Skeletal muscle satellite cell (primary cell): ENCODE data around the gene SIL1.

ENCODE experiments used
- H3K27me3 ChIP-seq: 2 replicates; pipeline ENCODE4 v1.7.0; 2013; ENCODE audit warnings: low read length; ENCODE audit not compliant: control insufficient read depth, insufficient read depth
- H3K36me3 ChIP-seq: 2 replicates; pipeline ENCODE4 v1.7.0; 2013; ENCODE audit warnings: mild to moderate bottlenecking, control low read depth, low read length; ENCODE audit not compliant: insufficient read depth
- H3K4me1 ChIP-seq: 2 replicates; pipeline ENCODE4 v1.7.0; 2013; ENCODE audit warnings: low read length; ENCODE audit not compliant: control insufficient read depth, insufficient read depth
- H3K4me2 ChIP-seq: 2 replicates; pipeline ENCODE4 v1.7.0; 2013; ENCODE audit warnings: mild to moderate bottlenecking, low read length
- H3K4me3 ChIP-seq: 2 replicates; pipeline ENCODE4 v1.7.0; 2013; ENCODE audit warnings: low read length
- H3K9ac ChIP-seq: 2 replicates; pipeline ENCODE4 v1.7.0; 2013; ENCODE audit warnings: mild to moderate bottlenecking, low read depth, low read length, moderate library complexity
- H3K9me3 ChIP-seq: replicated peaks from 2 replicates; pipeline ENCODE4 v1.7.0; 2013; ENCODE audit warnings: mild to moderate bottlenecking, control low read depth, low read length

The SIL1 gene

DNA sequence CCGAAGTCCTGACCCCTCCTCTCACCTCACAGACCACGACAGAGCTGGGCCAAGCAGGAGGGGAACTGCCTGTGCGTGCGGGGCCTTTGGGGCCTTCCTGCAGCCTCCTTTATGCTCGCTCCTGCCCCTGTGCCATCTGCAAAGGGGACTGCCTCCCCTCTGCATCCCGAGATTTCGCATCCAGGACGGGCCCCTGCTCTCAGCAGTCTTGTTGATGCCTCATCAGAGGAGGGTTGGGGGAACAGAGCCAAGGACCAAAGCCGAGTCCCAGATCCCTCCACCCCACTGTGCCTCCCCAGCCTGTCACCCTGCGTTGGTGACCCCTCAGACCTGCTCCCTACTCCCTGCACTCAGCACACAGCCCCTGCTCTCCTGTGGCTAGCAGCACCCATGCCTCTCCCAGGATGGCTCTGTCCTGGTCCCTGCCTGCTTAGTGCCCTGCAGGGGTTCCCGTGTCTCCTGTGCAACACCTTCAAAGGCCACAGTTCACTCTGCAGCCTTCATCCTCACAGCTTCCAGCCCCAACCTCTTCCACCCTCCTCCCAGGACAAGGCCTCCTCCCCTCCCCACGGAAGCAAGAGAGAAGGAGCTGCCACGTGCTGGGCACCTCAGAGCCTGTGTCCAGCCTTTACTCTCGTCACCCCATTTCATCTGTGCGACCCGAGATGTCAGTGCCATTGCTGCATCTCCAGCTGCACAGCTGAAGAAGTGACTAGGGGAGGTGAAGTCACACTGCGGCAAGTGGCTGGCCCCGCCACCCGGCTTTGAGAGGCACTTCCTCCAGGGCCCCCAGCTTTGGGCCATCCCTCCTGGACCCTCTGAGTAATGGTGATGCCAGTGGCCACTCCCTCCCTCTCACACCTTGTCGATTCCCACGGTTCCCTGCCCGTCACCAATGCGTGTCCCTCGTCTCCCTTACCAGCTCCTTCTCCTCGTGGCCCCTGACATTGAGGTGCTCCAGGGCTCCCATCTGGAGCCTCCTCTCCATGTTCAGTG is 260.5 kb downstream of the SIL1 start:
- no peaks in the 10 kb centered on the region for H3K9me3 ChIP-seq
- H3K4me1 ChIP-seq, result no peaks in the 10 kb centered on the region
- H3K36me3 ChIP-seq, result peaks cover 31% of the 10 kb centered on the region
- no peaks in the 10 kb centered on the region for H3K27me3 ChIP-seq
- no peak overlapping the region for H3K9ac ChIP-seq
- no peak overlapping the region for H3K4me3 ChIP-seq
- no peak overlapping the region for H3K4me2 ChIP-seq

DNA sequence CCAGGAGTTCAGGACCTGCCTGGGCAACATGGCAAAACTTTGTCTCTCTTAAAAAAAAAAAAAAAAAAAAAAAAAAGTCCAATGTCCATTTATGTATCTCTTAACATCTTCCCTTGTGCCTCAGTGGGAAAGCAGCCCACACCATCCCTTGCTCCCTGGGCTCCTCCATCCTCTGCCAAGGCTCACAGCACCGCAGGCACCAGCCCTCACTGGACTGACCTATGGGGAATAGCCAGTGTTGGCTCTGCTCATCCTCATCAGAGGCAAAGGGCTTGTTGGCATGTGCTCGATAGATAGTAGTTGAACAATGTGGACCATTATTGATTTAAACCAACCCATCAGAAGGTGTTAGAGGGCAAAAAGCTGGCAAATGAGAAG is 261.2 kb downstream of the SIL1 start:
- H3K9me3 ChIP-seq, result no peaks in the 10 kb centered on the region
- H3K36me3 ChIP-seq, result peaks cover 39% of the 10 kb centered on the region

DNA sequence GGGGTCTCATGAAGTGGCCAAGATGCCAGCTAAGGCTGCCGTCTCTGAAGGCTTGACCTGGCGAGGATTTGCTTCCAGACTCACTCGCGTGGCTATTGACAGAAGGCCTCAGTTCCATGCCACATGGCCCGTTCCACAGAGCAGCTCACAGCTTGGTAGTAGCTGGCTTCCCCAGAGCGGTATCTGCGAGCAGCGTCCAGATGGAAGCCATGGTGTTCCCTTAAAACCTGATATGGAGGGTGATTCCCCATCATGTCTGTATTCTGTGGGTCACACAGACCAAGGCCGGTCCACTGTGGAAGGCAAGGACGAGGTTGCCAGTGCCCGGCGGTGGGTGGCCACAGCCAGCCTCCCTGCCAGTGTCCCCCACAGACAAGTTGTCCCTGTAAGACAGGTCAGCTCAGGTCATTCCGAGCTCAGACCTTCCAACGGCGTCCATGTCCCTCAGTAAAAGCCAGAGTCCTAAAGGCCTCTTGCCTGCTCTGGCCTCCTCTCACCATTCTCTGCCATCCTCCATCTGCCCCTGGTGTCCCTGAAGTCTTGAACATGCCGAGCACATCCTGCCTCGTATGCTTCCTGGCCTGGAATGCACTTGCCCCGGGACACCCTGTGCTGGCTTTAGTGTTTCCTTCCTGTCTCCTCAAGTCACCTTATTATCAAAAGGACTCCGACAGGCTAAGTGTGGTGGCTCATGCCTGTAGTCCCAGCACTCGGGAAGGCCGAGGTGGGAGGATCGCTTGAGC is 261.8 kb downstream of the SIL1 start:
- H3K36me3 ChIP-seq, result peaks cover 44% of the 10 kb centered on the region
- no peaks in the 10 kb centered on the region for H3K27me3 ChIP-seq
- no peak overlapping the region for H3K9ac ChIP-seq
- no peaks in the 10 kb centered on the region for H3K9me3 ChIP-seq
- H3K4me2 ChIP-seq, result no peak overlapping the region
- no peak overlapping the region for H3K4me3 ChIP-seq
- H3K4me1 ChIP-seq, result no peaks in the 10 kb centered on the region

More for the DNA sequence above, 261.2 kb downstream of the SIL1 start:
- no peak overlapping the region for H3K9ac ChIP-seq
- H3K27me3 ChIP-seq, result no peaks in the 10 kb centered on the region
- no peaks in the 10 kb centered on the region for H3K4me1 ChIP-seq
- H3K4me2 ChIP-seq, result no peak overlapping the region
- H3K4me3 ChIP-seq, result no peak overlapping the region

DNA sequence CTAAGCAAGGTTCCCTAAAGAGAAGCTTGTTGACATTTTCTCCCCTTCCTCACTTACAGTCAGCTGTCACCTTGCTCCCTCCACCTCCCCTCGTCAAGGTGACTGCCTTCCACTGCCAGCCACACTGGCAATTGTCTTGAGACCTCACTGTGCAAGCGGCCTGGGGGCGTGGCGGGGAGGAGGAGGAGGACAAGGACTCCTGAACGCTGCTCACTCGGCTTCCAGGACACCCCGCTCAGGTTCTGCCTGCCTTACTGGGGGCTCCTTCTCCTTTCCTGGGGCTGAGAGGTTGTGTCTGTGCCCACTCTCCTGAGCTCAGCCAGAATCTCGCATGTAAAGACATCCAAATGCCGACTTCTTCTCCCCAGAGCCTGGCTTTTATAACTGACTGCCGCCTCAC is 262.7 kb downstream of the SIL1 start:
- Histone ChIP-seq H3K9me3 (no peaks in the 10 kb centered on the region), H3K4me2 (no peak overlapping the region), H3K4me3 (no peak overlapping the region), H3K4me1 (no peaks in the 10 kb centered on the region), H3K27me3 (no peaks in the 10 kb centered on the region), H3K9ac (no peak overlapping the region), H3K36me3 (peaks cover 50% of the 10 kb centered on the region)

DNA sequence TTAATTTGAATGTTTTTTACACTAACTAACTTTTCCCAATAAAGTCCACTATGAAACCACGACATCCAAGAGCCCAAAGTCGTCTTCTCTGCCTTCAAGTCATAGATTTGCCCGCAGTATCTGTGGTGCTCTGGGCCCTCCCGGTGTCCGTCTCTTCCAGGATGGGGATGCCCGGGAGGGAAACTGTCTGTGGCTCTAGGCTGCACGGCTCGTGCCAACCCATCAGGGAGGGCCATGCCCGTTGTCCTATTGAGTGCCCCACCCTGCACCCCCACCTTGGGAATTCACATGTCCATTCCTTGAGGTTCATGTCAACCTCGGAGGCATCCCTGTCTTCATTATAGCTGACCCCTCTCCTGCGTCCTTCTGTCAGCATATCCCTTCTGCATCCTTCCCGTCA is 263.2 kb downstream of the SIL1 start:
- Histone ChIP-seq H3K4me1 (no peaks in the 10 kb centered on the region), H3K4me3 (no peak overlapping the region)

DNA sequence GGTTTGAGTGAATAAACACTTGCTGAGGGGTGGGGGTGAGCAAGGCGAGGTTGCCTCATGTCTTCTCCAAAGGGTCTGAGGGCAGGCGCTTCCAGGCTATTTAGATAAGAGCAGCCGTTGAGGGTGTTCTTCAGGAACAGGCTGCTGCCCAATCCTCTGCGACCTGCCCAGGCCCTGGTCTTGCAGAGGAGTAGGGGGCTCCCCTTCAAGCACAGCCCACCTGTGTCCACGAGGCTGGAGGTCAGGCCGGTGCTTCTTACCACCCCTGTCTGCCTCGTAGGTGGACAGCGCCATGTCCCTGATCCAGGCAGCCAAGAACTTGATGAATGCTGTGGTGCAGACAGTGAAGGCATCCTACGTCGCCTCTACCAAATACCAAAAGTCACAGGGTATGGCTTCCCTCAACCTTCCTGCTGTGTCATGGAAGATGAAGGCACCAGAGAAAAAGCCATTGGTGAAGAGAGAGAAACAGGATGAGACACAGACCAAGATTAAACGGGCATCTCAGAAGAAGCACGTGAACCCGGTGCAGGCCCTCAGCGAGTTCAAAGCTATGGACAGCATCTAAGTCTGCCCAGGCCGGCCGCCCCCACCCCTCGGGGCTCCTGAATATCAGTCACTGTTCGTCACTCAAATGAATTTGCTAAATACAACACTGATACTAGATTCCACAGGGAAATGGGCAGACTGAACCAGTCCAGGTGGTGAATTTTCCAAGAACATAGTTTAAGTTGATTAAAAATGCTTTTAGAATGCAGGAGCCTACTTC is 264.5 kb downstream of the SIL1 start:
- H3K4me1 ChIP-seq, result no peaks in the 10 kb centered on the region
- H3K4me2 ChIP-seq, result no peak overlapping the region
- H3K9ac ChIP-seq, result no peak overlapping the region
- H3K4me3 ChIP-seq, result no peak overlapping the region
- H3K27me3 ChIP-seq, result no peaks in the 10 kb centered on the region
- H3K9me3 ChIP-seq, result no peaks in the 10 kb centered on the region
- peaks cover 67% of the 10 kb centered on the region for H3K36me3 ChIP-seq

More for the DNA sequence above, 263.2 kb downstream of the SIL1 start:
- H3K36me3 ChIP-seq, result peaks cover 55% of the 10 kb centered on the region
- no peaks in the 10 kb centered on the region for H3K27me3 ChIP-seq
- H3K4me2 ChIP-seq, result no peak overlapping the region
- H3K9me3 ChIP-seq, result no peaks in the 10 kb centered on the region
- H3K9ac ChIP-seq, result no peak overlapping the region

DNA sequence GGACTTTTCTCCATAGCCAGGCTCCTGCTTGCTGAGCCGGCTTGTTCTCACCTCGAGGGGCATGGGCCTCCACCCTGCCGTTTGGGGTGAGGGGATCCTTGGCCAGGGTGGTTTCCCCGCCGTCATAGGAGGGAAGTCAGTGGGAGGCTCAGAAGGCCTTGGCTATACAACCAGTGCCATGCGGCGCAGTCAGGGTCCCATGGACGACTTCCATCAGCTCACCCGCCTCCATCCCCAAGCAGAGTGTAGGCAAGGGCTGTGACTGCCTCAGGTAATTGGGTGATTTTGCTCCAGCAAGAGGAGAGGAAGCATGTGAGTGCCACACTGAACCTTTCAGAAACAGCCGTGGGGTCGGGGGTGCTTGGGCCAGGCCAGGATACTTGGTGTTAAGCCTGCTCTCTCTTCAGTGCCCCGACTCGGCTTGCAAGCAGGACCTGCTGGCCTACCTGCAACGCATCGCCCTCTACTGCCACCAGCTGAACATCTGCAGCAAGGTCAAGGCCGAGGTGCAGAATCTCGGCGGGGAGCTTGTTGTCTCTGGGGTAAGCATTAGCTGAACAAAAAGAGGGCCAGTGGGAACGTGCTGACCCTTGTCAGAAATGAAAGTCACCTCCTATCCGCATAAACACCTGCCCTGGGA is 265.9 kb downstream of the SIL1 start:
- Histone ChIP-seq H3K9ac (no peak overlapping the region), H3K36me3 (peaks cover 74% of the 10 kb centered on the region), H3K4me2 (no peak overlapping the region), H3K4me1 (peaks cover 5% of the 10 kb centered on the region), H3K9me3 (no peaks in the 10 kb centered on the region), H3K27me3 (no peaks in the 10 kb centered on the region), H3K4me3 (no peak overlapping the region)

DNA sequence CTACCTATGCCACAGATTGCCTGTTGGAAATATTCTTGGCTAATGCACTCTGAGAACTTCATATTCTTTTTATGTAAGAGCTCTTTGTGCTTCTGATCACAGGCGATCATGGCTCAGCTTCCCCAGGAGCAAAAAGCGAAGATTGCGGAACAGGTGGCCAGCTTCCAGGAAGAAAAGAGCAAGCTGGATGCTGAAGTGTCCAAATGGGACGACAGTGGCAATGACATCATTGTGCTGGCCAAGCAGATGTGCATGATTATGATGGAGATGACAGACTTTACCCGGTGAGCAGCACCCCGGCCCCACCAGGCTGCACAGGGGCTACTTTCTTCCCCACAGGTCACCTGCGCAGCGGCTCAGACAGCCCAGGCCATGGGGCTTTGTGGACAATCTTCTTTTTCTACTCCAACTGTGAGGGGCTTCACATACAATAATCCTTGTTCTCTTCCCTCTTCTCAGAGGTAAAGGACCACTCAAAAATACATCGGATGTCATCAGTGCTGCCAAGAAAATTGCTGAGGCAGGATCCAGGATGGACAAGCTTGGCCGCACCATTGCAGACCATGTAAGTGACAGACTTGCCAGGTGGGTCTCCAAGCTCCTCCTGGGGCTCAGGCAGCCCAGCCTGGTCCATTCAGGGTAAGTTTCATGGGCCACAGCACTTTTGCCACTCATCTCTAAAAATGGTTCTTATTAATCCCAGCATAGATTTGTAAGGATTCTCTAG is 267.6 kb downstream of the SIL1 start:
- Histone ChIP-seq H3K36me3 (peaks cover 84% of the 10 kb centered on the region), H3K9me3 (no peaks in the 10 kb centered on the region), H3K4me3 (no peak overlapping the region), H3K4me2 (no peak overlapping the region), H3K4me1 (peaks cover 5% of the 10 kb centered on the region), H3K27me3 (no peaks in the 10 kb centered on the region), H3K9ac (no peak overlapping the region)

DNA sequence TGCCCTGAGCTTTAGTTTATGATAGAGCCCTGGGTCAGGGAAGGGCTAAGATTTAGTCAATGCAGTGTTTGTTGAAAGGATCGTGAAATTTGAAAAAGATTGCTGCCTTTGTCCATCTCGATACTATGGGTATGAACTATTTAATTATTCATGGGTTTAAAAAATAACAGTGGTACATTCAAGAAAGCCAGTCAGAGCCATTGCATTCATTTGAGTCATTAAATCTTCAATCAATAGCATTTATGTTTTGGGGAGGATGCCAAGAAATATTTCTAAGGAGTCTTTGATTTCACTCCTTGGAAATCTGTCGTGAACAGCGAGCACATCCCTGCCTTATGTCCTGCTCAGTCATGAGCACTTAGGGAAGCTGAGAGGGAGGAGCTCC is 268.6 kb downstream of the SIL1 start:
- Histone ChIP-seq H3K4me1 (peaks cover 5% of the 10 kb centered on the region), H3K36me3 (peaks cover 86% of the 10 kb centered on the region), H3K9me3 (no peaks in the 10 kb centered on the region), H3K4me2 (no peak overlapping the region), H3K27me3 (no peaks in the 10 kb centered on the region), H3K4me3 (no peak overlapping the region), H3K9ac (no peak overlapping the region)

DNA sequence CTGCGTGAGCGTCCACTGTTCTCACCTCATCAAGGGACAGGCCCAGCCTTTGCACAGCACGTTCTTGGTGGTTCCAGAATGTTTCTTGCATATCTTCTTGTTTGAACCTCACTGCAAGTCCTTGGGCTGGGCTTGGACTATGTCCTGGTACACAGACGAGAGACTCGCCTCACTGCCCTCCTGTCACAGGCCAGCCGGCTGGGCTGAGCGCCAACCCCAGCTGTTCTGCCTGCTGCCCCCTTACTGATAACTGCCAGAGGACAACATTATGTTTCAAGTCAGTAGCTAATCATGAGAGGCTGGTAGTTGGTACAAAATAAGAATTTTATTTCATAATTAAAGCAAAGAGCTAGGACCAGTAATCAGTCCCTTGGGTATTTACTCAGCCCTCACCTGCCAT is 270.2 kb downstream of the SIL1 start:
- Histone ChIP-seq H3K9me3 (no peaks in the 10 kb centered on the region), H3K36me3 (peaks cover 77% of the 10 kb centered on the region), H3K4me2 (no peak overlapping the region), H3K4me1 (peaks cover 5% of the 10 kb centered on the region), H3K9ac (no peak overlapping the region), H3K27me3 (no peaks in the 10 kb centered on the region), H3K4me3 (no peak overlapping the region)
